Hepatocyte (in vitro differentiated cells): ENCODE results near the gene TIMM50. TPM values are rescaled to one million over a fixed set of nuclear protein-coding genes. Genes with fewer than 3 reads are reported as not detected.

Experiments
- DNase-seq: peaks from one replicate; pipeline ENCODE4 v3.0.0-alpha.2; 2016; ENCODE audit warnings: low spot score
- H2AFZ ChIP-seq: fragments of 200-600 bp; sonication (generic); 2 replicates; pipeline ENCODE4 v1.6.0; 2016; ENCODE audit warnings: antibody characterized with exemption, mild to moderate bottlenecking
- H3K27ac ChIP-seq: fragments of 200-600 bp; sonication (generic); 2 replicates; pipeline ENCODE4 v1.5.1; 2016; ENCODE audit warnings: mild to moderate bottlenecking
- H3K27me3 ChIP-seq: fragments of 200-600 bp; sonication (generic); 2 replicates; pipeline ENCODE4 v1.6.1; 2016
- H3K36me3 ChIP-seq: fragments of 200-600 bp; sonication (generic); replicated peaks from 2 replicates; pipeline ENCODE4 v1.5.1; 2016; ENCODE audit warnings: low read depth; ENCODE audit not compliant: insufficient read depth
- H3K4me1 ChIP-seq: fragments of 200-600 bp; sonication (generic); 2 replicates; pipeline ENCODE4 v1.5.1; 2016; ENCODE audit warnings: mild to moderate bottlenecking, moderate library complexity; ENCODE audit not compliant: insufficient read depth
- H3K4me2 ChIP-seq: fragments of 200-600 bp; sonication (generic); 2 replicates; pipeline ENCODE4 v1.6.0; 2016
- H3K4me3 ChIP-seq: fragments of 200-600 bp; sonication (generic); 2 replicates; pipeline ENCODE4 v1.5.1; 2016; ENCODE audit warnings: mild to moderate bottlenecking
- H3K79me2 ChIP-seq: fragments of 200-600 bp; sonication (generic); 2 replicates; pipeline ENCODE4 v1.6.0; 2017; ENCODE audit warnings: mild to moderate bottlenecking
- H3K9me2 ChIP-seq: fragments of 200-600 bp; sonication (generic); replicated peaks from 2 replicates; pipeline ENCODE4 v1.6.0; 2017; ENCODE audit warnings: mild to moderate bottlenecking; ENCODE audit not compliant: insufficient read depth
- H3K9me3 ChIP-seq: fragments of 200-600 bp; sonication (generic); 2 replicates; pipeline ENCODE4 v1.5.1; 2016; ENCODE audit warnings: low read depth, mild to moderate bottlenecking
- H4K20me1 ChIP-seq: fragments of 200-600 bp; sonication (generic); 2 replicates; pipeline ENCODE4 v1.6.0; 2016; ENCODE audit warnings: mild to moderate bottlenecking; ENCODE audit not compliant: insufficient read depth, poor library complexity, severe bottlenecking
- EZH2 ChIP-seq: fragments of 200-600 bp; sonication (generic); IDR thresholded peaks from 2 replicates; pipeline ENCODE4 v1.6.1; 2016; ENCODE audit warnings: antibody characterized with exemption, mild to moderate bottlenecking, borderline replicate concordance
- EZH2phosphoT487 ChIP-seq: fragments of 200-600 bp; sonication (generic); IDR thresholded peaks from one replicate; pipeline ENCODE4 v1.6.1; 2018; ENCODE audit warnings: antibody characterized with exemption, mild to moderate bottlenecking, low read depth, moderate library complexity; ENCODE audit not compliant: unreplicated experiment, severe bottlenecking
- WGBS: methylation state at CpG from one replicate; pipeline ENCODE4 v1.1.6; 2016; ENCODE audit warnings: low lambda C conversion rate; ENCODE audit errors: missing lambda C conversion rate; 5-methylcytosine and 5-hydroxymethylcytosine counted together
- polyA plus RNA-seq: library from polyadenylated mRNA; unstranded; fragments of >200 nt; fragmentation: Nextera tagmentation; extraction: Ambion mirVana; gene quantifications from 2 replicates; pipeline ENCODE4 v1.2.1, GENCODE V29; 2016
- total RNA-seq: library from RNA; depleted of rRNA; stranded (reverse); fragments of >200 nt; gene quantifications from 2 replicates; pipeline ENCODE4 v1.2.3, GENCODE V29; 2014
- TF ChIP-seq, protein P1 (sequence below): fragments of 200-600 bp; sonication (generic); IDR thresholded peaks from 2 replicates; pipeline ENCODE4 v1.5.1; 2016; ENCODE audit warnings: antibody characterized with exemption, mild to moderate bottlenecking; ENCODE audit not compliant: poor library complexity

Gene TIMM50
- total and polyA plus RNA-seq, 2 experiments from 2014 or later: 57.2 to 61.7 TPM

DNA sequence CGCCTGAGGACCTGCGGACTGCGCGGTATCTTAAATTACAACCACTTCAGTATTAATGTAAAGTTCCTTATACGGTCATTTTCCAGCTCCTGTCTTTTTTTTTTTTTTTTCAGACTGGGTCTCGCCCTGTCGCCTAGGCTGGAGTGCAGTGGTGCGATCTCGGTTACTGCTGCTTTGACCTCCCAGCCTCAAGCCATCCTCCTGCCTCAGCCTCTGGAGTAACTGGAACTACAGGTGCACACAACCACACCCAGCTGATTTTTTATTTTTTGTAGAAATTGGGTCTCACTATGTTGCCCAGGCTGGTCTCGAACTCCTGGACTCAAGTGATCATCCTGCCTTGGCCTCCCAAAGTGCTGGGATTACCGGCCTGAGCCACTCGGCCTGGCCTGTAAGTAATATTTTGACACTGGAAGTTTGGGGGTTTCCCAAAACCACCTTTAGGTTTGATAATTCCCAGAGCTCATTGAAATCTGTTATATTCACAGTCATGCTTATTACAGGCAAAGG lies 52.4 kb downstream of the TIMM50 start:
- Histone ChIP-seq H3K36me3 (no peaks in the 10 kb centered on the region), H3K4me1 (no peaks in the 10 kb centered on the region), H3K9me2 (no peaks in the 10 kb centered on the region), H3K4me3 (no peak overlapping the region), H3K4me2 (no peak overlapping the region), H3K27ac (no peak overlapping the region), H3K9me3 (no peaks in the 10 kb centered on the region), H4K20me1 (no peaks in the 10 kb centered on the region), H2AFZ (no peak overlapping the region), H3K79me2 (peaks cover 45% of the 10 kb centered on the region), H3K27me3 (no peaks in the 10 kb centered on the region)
- DNase-seq: no peak
- WGBS: 33% methylated on average over 12 of the region's 12 CpGs
- no peak for TF ChIP-seq EZH2
- TF ChIP-seq EZH2phosphoT487: no peak
- TF ChIP-seq, protein P1, sequence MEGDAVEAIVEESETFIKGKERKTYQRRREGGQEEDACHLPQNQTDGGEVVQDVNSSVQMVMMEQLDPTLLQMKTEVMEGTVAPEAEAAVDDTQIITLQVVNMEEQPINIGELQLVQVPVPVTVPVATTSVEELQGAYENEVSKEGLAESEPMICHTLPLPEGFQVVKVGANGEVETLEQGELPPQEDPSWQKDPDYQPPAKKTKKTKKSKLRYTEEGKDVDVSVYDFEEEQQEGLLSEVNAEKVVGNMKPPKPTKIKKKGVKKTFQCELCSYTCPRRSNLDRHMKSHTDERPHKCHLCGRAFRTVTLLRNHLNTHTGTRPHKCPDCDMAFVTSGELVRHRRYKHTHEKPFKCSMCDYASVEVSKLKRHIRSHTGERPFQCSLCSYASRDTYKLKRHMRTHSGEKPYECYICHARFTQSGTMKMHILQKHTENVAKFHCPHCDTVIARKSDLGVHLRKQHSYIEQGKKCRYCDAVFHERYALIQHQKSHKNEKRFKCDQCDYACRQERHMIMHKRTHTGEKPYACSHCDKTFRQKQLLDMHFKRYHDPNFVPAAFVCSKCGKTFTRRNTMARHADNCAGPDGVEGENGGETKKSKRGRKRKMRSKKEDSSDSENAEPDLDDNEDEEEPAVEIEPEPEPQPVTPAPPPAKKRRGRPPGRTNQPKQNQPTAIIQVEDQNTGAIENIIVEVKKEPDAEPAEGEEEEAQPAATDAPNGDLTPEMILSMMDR: no peak

DNA sequence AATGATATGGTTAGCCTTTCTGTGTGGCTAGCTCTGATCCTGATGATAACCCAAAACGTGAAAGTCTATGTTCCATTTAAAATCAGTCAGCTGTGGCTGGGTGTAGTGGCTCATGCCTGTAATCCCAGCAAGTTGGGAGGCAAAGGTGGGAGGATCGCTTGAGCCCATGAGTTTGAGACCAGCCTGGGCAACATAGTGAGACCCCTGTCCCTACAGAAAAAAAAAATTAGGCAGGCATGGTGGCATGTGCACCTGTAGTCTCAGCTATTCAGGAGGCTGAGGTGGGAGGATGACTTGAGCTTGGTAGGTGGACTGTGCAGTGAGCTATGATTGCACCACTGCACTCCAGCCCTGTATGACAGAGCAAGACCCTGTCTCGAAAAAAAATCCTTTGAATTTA lies 53.2 kb downstream of the TIMM50 start:
- H3K4me3 ChIP-seq: no peak overlapping the region
- peaks cover 52% of the 10 kb centered on the region for H3K79me2 ChIP-seq
- H2AFZ ChIP-seq: no peak overlapping the region
- no peak overlapping the region for H3K4me2 ChIP-seq
- H3K9me2 ChIP-seq: no peaks in the 10 kb centered on the region
- no peaks in the 10 kb centered on the region for H3K36me3 ChIP-seq
- WGBS: 87% methylated on average over 3 of the region's 3 CpGs
- no peaks in the 10 kb centered on the region for H3K9me3 ChIP-seq
- no peak for DNase-seq
- TF ChIP-seq EZH2: no peak
- TF ChIP-seq, protein P1: no peak
- no peak for TF ChIP-seq EZH2phosphoT487
- H3K27me3 ChIP-seq: no peaks in the 10 kb centered on the region
- no peak overlapping the region for H3K27ac ChIP-seq
- peaks cover 2% of the 10 kb centered on the region for H4K20me1 ChIP-seq
- peaks cover 7% of the 10 kb centered on the region for H3K4me1 ChIP-seq

DNA sequence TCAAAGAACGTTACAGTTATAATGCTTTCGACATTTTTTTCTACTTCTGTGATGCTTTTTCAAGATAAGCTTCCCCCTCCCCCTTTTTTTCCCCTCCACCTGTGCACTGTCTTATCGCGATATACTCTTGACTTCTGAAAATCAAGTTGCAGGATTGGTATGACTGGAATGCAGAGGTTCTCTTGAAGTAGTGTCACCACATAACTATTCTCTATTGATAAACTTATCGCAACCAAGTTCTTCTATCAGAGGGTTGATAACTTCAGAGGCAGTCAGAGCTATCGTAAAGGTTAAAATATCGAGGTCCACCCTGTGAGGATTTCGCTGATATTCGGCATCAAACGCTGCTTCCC lies 58.5 kb downstream of the TIMM50 start:
- TF ChIP-seq, protein P1: no peak
- no peak for TF ChIP-seq EZH2phosphoT487
- no peak for TF ChIP-seq EZH2
- WGBS: 4% methylated on average over 10 of the region's 10 CpGs
- Histone ChIP-seq H3K4me1 (peaks cover 12% of the 10 kb centered on the region), H4K20me1 (peaks cover 4% of the 10 kb centered on the region), H2AFZ (peak overlapping the region; percentile 48), H3K36me3 (no peaks in the 10 kb centered on the region), H3K9me3 (no peaks in the 10 kb centered on the region), H3K27me3 (no peaks in the 10 kb centered on the region), H3K9me2 (no peaks in the 10 kb centered on the region), H3K79me2 (peaks cover 31% of the 10 kb centered on the region), H3K27ac (peak overlapping the region; percentile 92), H3K4me2 (peak overlapping the region; percentile 83), H3K4me3 (peak overlapping the region; percentile 88)
- peak; percentile 28 for DNase-seq
